GM18511 (cell line): ENCODE data around the gene UNC5C.

Experiments
- ATAC-seq: cut with Tn5 transposase; IDR thresholded peaks from one replicate; pipeline ENCODE4 v1.9.1; 2021; ENCODE audit warnings: mild to moderate bottlenecking, moderate library complexity; ENCODE audit not compliant: unreplicated experiment

Gene UNC5C

GRCh38 chr4:95284655-95285054 lies 264.1 kb downstream of the UNC5C start:
- ATAC-seq: no peak

GRCh38 chr4:95283320-95283719 lies 265.5 kb downstream of the UNC5C start:
- ATAC-seq: no peak

GRCh38 chr4:95272797-95273196 lies 276.0 kb downstream of the UNC5C start:
- no peak for ATAC-seq

- ATAC-seq: no peak
These were observed 276.7 kb downstream of the UNC5C start for GRCh38 chr4:95272036-95272435.

GRCh38 chr4:95268819-95269565 lies 279.8 kb downstream of the UNC5C start:
- ATAC-seq: no peak

GRCh38 chr4:95267081-95267480 lies 281.7 kb downstream of the UNC5C start:
- no peak for ATAC-seq

- ATAC-seq: no peak
These were observed 282.7 kb downstream of the UNC5C start for GRCh38 chr4:95265814-95266740.

- ATAC-seq: no peak
These were observed 283.9 kb downstream of the UNC5C start for GRCh38 chr4:95264843-95265242.

- ATAC-seq: no peak
These were observed 284.8 kb downstream of the UNC5C start for GRCh38 chr4:95263960-95264359.

- no peak for ATAC-seq
These were observed 285.4 kb downstream of the UNC5C start for GRCh38 chr4:95263391-95263790.

- no peak for ATAC-seq
These were observed 292.5 kb downstream of the UNC5C start for GRCh38 chr4:95256108-95256835.

- ATAC-seq: no peak
These were observed 293.2 kb downstream of the UNC5C start for GRCh38 chr4:95255396-95256107.

GRCh38 chr4:95251568-95251967 lies 297.2 kb downstream of the UNC5C start:
- ATAC-seq: no peak

- no peak for ATAC-seq
These were observed 298.1 kb downstream of the UNC5C start for GRCh38 chr4:95250544-95251137.

GRCh38 chr4:95249426-95250021 lies 299.2 kb downstream of the UNC5C start:
- ATAC-seq: no peak

- no peak for ATAC-seq
These were observed 299.9 kb downstream of the UNC5C start for GRCh38 chr4:95248720-95249425.

GRCh38 chr4:95243892-95244291 lies 304.9 kb downstream of the UNC5C start:
- no peak for ATAC-seq

GRCh38 chr4:95238554-95238953 lies 310.2 kb downstream of the UNC5C start:
- ATAC-seq: no peak
